C4-2B (cell line): ENCODE measurements around the gene PCSK6.
"Not testable (repeated sequence)": the region's sequence is repeated elsewhere in the genome, so short reads cannot be mapped to it uniquely, and the experiment has no call there.

Experiments used
- H3K27ac ChIP-seq: fragments of 450-650 bp; 2 replicates; pipeline ENCODE4 v1.5.1; 2017
- CTCF ChIP-seq: fragments of 450-650 bp; conservative IDR thresholded peaks from 2 replicates; pipeline ENCODE4 v1.5.1; 2017; ENCODE audit warnings: mild to moderate bottlenecking
- ZFX ChIP-seq: fragments of 450-650 bp; IDR thresholded peaks from 2 replicates; pipeline ENCODE4 v1.6.1; 2017

PCSK6 gene

DNA sequence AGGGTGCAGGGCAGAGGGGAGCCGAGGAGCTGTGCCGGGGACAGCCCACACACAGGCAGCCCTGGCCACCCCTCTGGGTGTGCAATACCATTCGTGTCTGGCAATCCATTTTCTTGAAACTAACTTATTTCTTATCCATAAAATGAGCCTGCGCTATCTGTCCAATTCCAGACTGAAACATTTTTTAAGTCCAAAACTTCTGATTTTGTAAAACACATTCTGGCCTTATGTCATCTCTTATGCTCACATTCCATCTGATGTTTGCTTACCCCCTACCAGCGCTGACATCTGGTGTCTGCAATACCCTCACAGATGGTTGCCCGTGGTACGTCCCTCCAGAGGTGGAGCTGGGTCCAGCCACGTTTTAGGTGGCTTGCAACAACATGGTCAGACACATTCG is 31.8 kb downstream of the PCSK6 start:
- TF ChIP-seq CTCF (no peak), ZFX (no peak)
- no peak overlapping the region for H3K27ac ChIP-seq

- TF ChIP-seq CTCF: no peak
Measured at GRCh38 chr15:101456057-101456739, 33.3 kb downstream of the PCSK6 start.

GRCh38 chr15:101455291-101456025 is 34.0 kb downstream of the PCSK6 start:
- H3K27ac ChIP-seq: no peak overlapping the region
- TF ChIP-seq ZFX (no peak), CTCF (no peak)

More at GRCh38 chr15:101456057-101456739, 33.3 kb downstream of the PCSK6 start:
- no peak overlapping the region for H3K27ac ChIP-seq

GRCh38 chr15:101454781-101455180 is 34.7 kb downstream of the PCSK6 start:
- H3K27ac ChIP-seq: not testable (repeated sequence)

DNA sequence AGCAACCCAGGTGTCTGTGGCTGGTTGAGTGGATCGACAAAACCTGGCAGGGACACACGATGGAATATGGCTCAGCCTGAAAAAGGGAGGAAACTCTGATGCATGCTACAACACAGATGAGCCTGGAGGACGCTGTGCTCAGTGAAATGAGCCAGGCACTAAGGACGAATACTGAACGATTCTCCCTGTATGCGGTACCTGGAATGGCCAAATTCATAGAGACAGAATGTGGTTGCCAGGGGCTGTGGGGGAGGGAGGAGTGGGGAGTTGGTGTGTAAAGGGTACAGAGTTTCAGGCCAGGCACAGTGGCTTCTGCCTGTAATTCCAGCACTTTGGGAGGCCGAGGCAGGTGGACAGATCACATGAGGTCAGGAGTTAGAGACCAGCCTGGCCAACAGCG is 35.1 kb downstream of the PCSK6 start:
- H3K27ac ChIP-seq: no peak overlapping the region
- TF ChIP-seq ZFX: no peak
- TF ChIP-seq CTCF: no peak

- TF ChIP-seq ZFX (no peak), CTCF (no peak)
Measured at GRCh38 chr15:101453123-101454120, 36.1 kb downstream of the PCSK6 start.

DNA sequence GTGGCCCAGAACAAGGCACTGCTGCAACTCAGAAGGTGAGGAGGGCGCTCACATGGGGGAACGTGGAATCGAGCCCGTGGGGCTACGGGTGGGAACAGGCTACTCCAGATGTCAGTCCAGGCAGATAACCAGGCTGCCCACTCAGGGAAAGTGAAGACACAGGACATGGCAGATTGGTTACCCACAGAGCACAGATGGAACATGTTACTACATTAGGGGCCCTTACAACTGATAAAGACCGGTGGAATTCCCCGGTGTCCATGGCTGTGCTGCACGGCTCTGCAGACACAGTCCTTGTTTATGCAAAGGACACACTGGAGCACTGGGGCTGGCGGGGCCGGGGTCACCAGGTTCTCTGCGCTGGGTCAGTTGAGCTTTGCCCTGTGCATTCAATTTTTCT is 36.9 kb downstream of the PCSK6 start:
- TF ChIP-seq ZFX (no peak), CTCF (no peak)
- H3K27ac ChIP-seq: no peak overlapping the region

More at GRCh38 chr15:101453123-101454120, 36.1 kb downstream of the PCSK6 start:
- H3K27ac ChIP-seq: no peak overlapping the region
